Motor neuron (in vitro differentiated cells): ENCODE results near the gene CHST3. TPM values are rescaled to one million over a fixed set of nuclear protein-coding genes. Genes with fewer than 3 reads are reported as not detected.

Experiments
- ATAC-seq, 8 experiments: fragments of 200-7000 bp; cut with Tn5 transposase; replicated peaks in 6 of 8; 2 replicates each; pipeline ENCODE4 v1.8.0; 2021; ENCODE audit warnings: mild to moderate bottlenecking in 8 of 8, moderate library complexity in 8 of 8
- H3K27ac ChIP-seq, 2 donors: fragments of 250-450 bp; sonication (Bioruptor Pico); 2 replicates each; pipeline ENCODE4 v1.9.0; 2021; ENCODE audit warnings: antibody characterized with exemption in 2 of 2, mild to moderate bottlenecking in 2 of 2, moderate library complexity in 1 of 2
- H3K4me1 ChIP-seq, 2 donors: fragments of 250-450 bp; sonication (Bioruptor Pico); replicated peaks in 1 of 2; 2 replicates each; pipeline ENCODE4 v1.6.1; 2021; ENCODE audit warnings: antibody characterized with exemption in 2 of 2, mild to moderate bottlenecking in 2 of 2, moderate library complexity in 1 of 2
- H3K4me3 ChIP-seq, 5 donors: fragments of 250-450 bp; sonication (Bioruptor Pico); 2 replicates each; pipeline ENCODE4 v1.9.0; 2021; ENCODE audit warnings: antibody characterized with exemption in 5 of 5, mild to moderate bottlenecking in 5 of 5, moderate library complexity in 4 of 5
- WGBS, 10 experiments: fragments of 450-650 bp; shearing (Covaris generic); methylation state at CpG; one replicate each; pipeline ENCODE4 v1.0.0; 2022; 5-methylcytosine and 5-hydroxymethylcytosine counted together
- in situ Hi-C, 9 experiments: fragments of 400-800 bp; cut with MboI; loops; one replicate each; pipeline ENCODE4 v1.15.0; 2021; ENCODE audit warnings: low sequenced_read_pairs in 9 of 9, low pct_unique_long_range_greater_than_20kb in 2 of 9; ENCODE audit not compliant: unreplicated experiment in 9 of 9
- total RNA-seq, 8 experiments: library from RNA; unstranded; fragments of 300-600 nt; gene quantifications; 2 replicates each; pipeline versions ENCODE4 v1.2.3 to v1.2.4, GENCODE V29; 2022

Gene CHST3
- total RNA-seq, 8 experiments from 2014 or later, result 1.5 to 61.7 (median 10.2) TPM

- in situ Hi-C loops, result no loop called here
- 60 to 100% (median 85%) methylated on average over 1 of the region's 1 CpG; no CpG with 5 or more reads in 4 of the 10 experiments for WGBS, 10 experiments
These were observed 30.5 kb upstream of the CHST3 start for GRCh38 chr10:71933651-71934050.

GRCh38 chr10:71938211-71938610 lies 26.0 kb upstream of the CHST3 start:
- Histone ChIP-seq H3K4me3 (no peak overlapping the region), H3K4me1 (no peaks in the 10 kb centered on the region), H3K27ac (no peak overlapping the region)
- 80 to 100% (median 89%) methylated on average over 1 of the region's 1 CpG; no CpG with 5 or more reads in 5 of the 10 experiments for WGBS, 10 experiments
- ATAC-seq, result no peak
- in situ Hi-C loops, result no loop called here

More at GRCh38 chr10:71933651-71934050, 30.5 kb upstream of the CHST3 start:
- no peak overlapping the region for H3K27ac ChIP-seq
- H3K4me1 ChIP-seq, result no peaks in the 10 kb centered on the region
- no peak overlapping the region for H3K4me3 ChIP-seq
- no peak for ATAC-seq

- in situ Hi-C loops, result no loop called here
These were observed 24.9 kb upstream of the CHST3 start for GRCh38 chr10:71939304-71939703.

GRCh38 chr10:71939861-71940474 lies 24.2 kb upstream of the CHST3 start:
- in situ Hi-C loops, result no loop called here
- no peaks in the 10 kb centered on the region for H3K4me1 ChIP-seq
- no peak overlapping the region for H3K4me3 ChIP-seq
- WGBS, 10 experiments, result 82 to 100% (median 94%) methylated on average over 2 to 17 of the region's 26 CpGs; no CpG with 5 or more reads in 1 of the 10 experiments
- no peak overlapping the region for H3K27ac ChIP-seq
- ATAC-seq, result no peak

More at GRCh38 chr10:71939304-71939703, 24.9 kb upstream of the CHST3 start:
- ATAC-seq, result no peak
- Histone ChIP-seq H3K27ac (no peak overlapping the region), H3K4me3 (no peak overlapping the region), H3K4me1 (no peaks in the 10 kb centered on the region)
- WGBS, 10 experiments, result 63 to 89% (median 81%) methylated on average over 2 to 4 of the region's 4 CpGs; no CpG with 5 or more reads in 5 of the 10 experiments

- Histone ChIP-seq H3K4me1 (no peaks in the 10 kb centered on the region), H3K27ac (no peak overlapping the region), H3K4me3 (no peak overlapping the region)
- no peak for ATAC-seq
- 62 to 100% (median 77%) methylated on average over 2 to 4 of the region's 4 CpGs; no CpG with 5 or more reads in 2 of the 10 experiments for WGBS, 10 experiments
- in situ Hi-C loops, result no loop called here
These were observed 23.4 kb upstream of the CHST3 start for GRCh38 chr10:71940752-71941151.

- Histone ChIP-seq H3K4me1 (no peaks in the 10 kb centered on the region), H3K27ac (no peak overlapping the region), H3K4me3 (no peak overlapping the region)
- WGBS, 10 experiments, result 13 to 100% (median 83%) methylated on average over 1 to 6 of the region's 8 CpGs
- in situ Hi-C loops, result no loop called here
- no peak for ATAC-seq
These were observed 22.9 kb upstream of the CHST3 start for GRCh38 chr10:71941318-71941717.

- in situ Hi-C loops, result no loop called here
These were observed 18.2 kb upstream of the CHST3 start for GRCh38 chr10:71945819-71946474.

GRCh38 chr10:71946700-71947099 lies 17.5 kb upstream of the CHST3 start:
- WGBS, 10 experiments, result 0 to 87% (median 81%) methylated on average over 1 to 3 of the region's 3 CpGs; no CpG with 5 or more reads in 2 of the 10 experiments
- H3K27ac ChIP-seq, result no peak overlapping the region
- no peak for ATAC-seq
- no peak overlapping the region for H3K4me3 ChIP-seq
- H3K4me1 ChIP-seq, result no peaks in the 10 kb centered on the region
- in situ Hi-C loops, result no loop called here

More at GRCh38 chr10:71945819-71946474, 18.2 kb upstream of the CHST3 start:
- no peak for ATAC-seq
- Histone ChIP-seq H3K4me3 (no peak overlapping the region), H3K27ac (no peak overlapping the region), H3K4me1 (no peaks in the 10 kb centered on the region)
- 13 to 100% (median 83%) methylated on average over 1 to 8 of the region's 8 CpGs for WGBS, 10 experiments

GRCh38 chr10:71948496-71949067 lies 15.6 kb upstream of the CHST3 start:
- no peak overlapping the region for H3K4me3 ChIP-seq
- no peaks in the 10 kb centered on the region for H3K4me1 ChIP-seq
- WGBS, 10 experiments, result 17 to 100% (median 61%) methylated on average over 1 to 4 of the region's 6 CpGs; no CpG with 5 or more reads in 4 of the 10 experiments
- no peak for ATAC-seq
- no peak overlapping the region for H3K27ac ChIP-seq
- in situ Hi-C loops, result no loop called here

- Histone ChIP-seq H3K4me1 (no peaks in the 10 kb centered on the region), H3K27ac (no peak overlapping the region), H3K4me3 (no peak overlapping the region)
- no peak for ATAC-seq
- in situ Hi-C loops, result loop anchor here in 1 of 9 experiments (10.0 kb wide), 1 partner anchor 94 kb away; no protein-coding TSS in a partner anchor
- WGBS, 10 experiments, result 33 to 81% (median 68%) methylated on average over 1 to 6 of the region's 6 CpGs; no CpG with 5 or more reads in 1 of the 10 experiments
These were observed 13.5 kb upstream of the CHST3 start for GRCh38 chr10:71950683-71951082.

GRCh38 chr10:71952745-71953144 lies 11.4 kb upstream of the CHST3 start:
- peaks cover 0 to 7% of the 10 kb centered on the region in 2 donors for H3K4me1 ChIP-seq
- in situ Hi-C loops, result loop anchor here in 1 of 9 experiments (10.0 kb wide), 1 partner anchor 92 kb away; no protein-coding TSS in a partner anchor
- 0 to 70% (median 42%) methylated on average over 1 to 3 of the region's 3 CpGs; no CpG with 5 or more reads in 2 of the 10 experiments for WGBS, 10 experiments
- no peak overlapping the region for H3K4me3 ChIP-seq
- no peak for ATAC-seq
- no peak overlapping the region for H3K27ac ChIP-seq

GRCh38 chr10:71957546-71958275 lies 6.5 kb upstream of the CHST3 start:
- WGBS, 10 experiments, result 25 to 67% (median 53%) methylated on average over 3 to 9 of the region's 9 CpGs
- H3K4me1 ChIP-seq, result peaks cover 0 to 7% of the 10 kb centered on the region in 2 donors
- H3K4me3 ChIP-seq, result no peak overlapping the region
- no peak for ATAC-seq
- in situ Hi-C loops, result loop anchor here in 1 of 9 experiments (10.0 kb wide), 1 partner anchor 87 kb away; no protein-coding TSS in a partner anchor
- no peak overlapping the region for H3K27ac ChIP-seq
